GM18511 (cell line): ENCODE measurements around the gene TAC4.

Experiments
- ATAC-seq: cut with Tn5 transposase; IDR thresholded peaks from one replicate; pipeline ENCODE4 v1.9.1; 2021; ENCODE audit warnings: mild to moderate bottlenecking, moderate library complexity; ENCODE audit not compliant: unreplicated experiment

TAC4 gene

GRCh38 chr17:49815761-49816281, 32.0 kb downstream of the TAC4 start:
- ATAC-seq = no peak

GRCh38 chr17:49814781-49815529, 32.9 kb downstream of the TAC4 start:
- ATAC-seq = no peak

GRCh38 chr17:49809056-49809455, 38.8 kb downstream of the TAC4 start:
- no peak for ATAC-seq

GRCh38 chr17:49798738-49799137, 49.1 kb downstream of the TAC4 start:
- ATAC-seq = no peak

- ATAC-seq = no peak
Observed at GRCh38 chr17:49798182-49798581, 49.7 kb downstream of the TAC4 start.

- ATAC-seq = no peak
Observed at GRCh38 chr17:49795372-49795771, 52.5 kb downstream of the TAC4 start.

GRCh38 chr17:49793309-49793708, 54.6 kb downstream of the TAC4 start:
- ATAC-seq = no peak

- ATAC-seq = no peak
Observed at GRCh38 chr17:49789243-49789578, 58.7 kb downstream of the TAC4 start.

GRCh38 chr17:49788478-49789242, 59.2 kb downstream of the TAC4 start, which contains the start of gene KAT7:
Gene KAT7, plus strand, starts transcription at chr17:49788681. Its CDS starts 154 bp downstream, at chr17:49788835.
- peak; percentile 91 for ATAC-seq
